Hypothalamus (tissue), 51 donors: Measurements from ENCODE around the gene PCDHGA12.
"Not testable (repeated sequence)": the region's sequence is repeated elsewhere in the genome, so short reads cannot be mapped to it uniquely, and the experiment has no call there.

Experiments used
- DNase-seq, 51 donors: peaks; one replicate each; lab custom pipeline; 2025; lab: John Stamatoyannopoulos, UW

PCDHGA12 gene

GRCh38 chr5:141430332-141431113, at the start of gene PCDHGA12:
PCDHGA12 (plus strand) TSS chr5:141430507; CDS start chr5:141430760, 253 bp downstream.
- DNase-seq: peak in 5 of 51 donors; percentile 3 to 23 (median 10)

GRCh38 chr5:141382469-141383294, 47.6 kb upstream of the PCDHGA12 start, which contains the start of gene PCDHGA7:
PCDHGA7 (plus strand) TSS chr5:141382742; CDS start chr5:141382900, 158 bp downstream.
- DNase-seq: no peak

- no peak for DNase-seq
Observed at GRCh38 chr5:141383345-141383744, 47.0 kb upstream of the PCDHGA12 start.

- no peak for DNase-seq
Observed at GRCh38 chr5:141384471-141385267, 45.6 kb upstream of the PCDHGA12 start.

- not testable (repeated sequence) for DNase-seq
Observed at GRCh38 chr5:141387557-141388311, 42.6 kb upstream of the PCDHGA12 start, which contains the start of gene PCDHGB4. PCDHGB4 (plus strand) TSS chr5:141387698; CDS start chr5:141387885, 187 bp downstream.

GRCh38 chr5:141388661-141389060, 41.6 kb upstream of the PCDHGA12 start:
- no peak for DNase-seq

- no peak for DNase-seq
Observed at GRCh38 chr5:141389153-141390042, 40.9 kb upstream of the PCDHGA12 start.

GRCh38 chr5:141392429-141393198, 37.7 kb upstream of the PCDHGA12 start, which contains the start of gene PCDHGA8:
PCDHGA8 (plus strand) TSS chr5:141392633; CDS start chr5:141392814, 181 bp downstream.
- DNase-seq: no peak

GRCh38 chr5:141393267-141393666, 37.0 kb upstream of the PCDHGA12 start:
- DNase-seq: no peak

- DNase-seq: not testable (repeated sequence)
Observed at GRCh38 chr5:141394401-141395187, 35.7 kb upstream of the PCDHGA12 start.

GRCh38 chr5:141397756-141398551, 32.4 kb upstream of the PCDHGA12 start, which contains the start of gene PCDHGB5:
PCDHGB5 (plus strand) TSS chr5:141397947; CDS start chr5:141398128, 181 bp downstream.
- DNase-seq: not testable (repeated sequence)

- DNase-seq: no peak
Observed at GRCh38 chr5:141398608-141399007, 31.7 kb upstream of the PCDHGA12 start.

- DNase-seq: no peak
Observed at GRCh38 chr5:141399555-141400258, 30.6 kb upstream of the PCDHGA12 start.

GRCh38 chr5:141402553-141403243, 27.6 kb upstream of the PCDHGA12 start, which contains the start of gene PCDHGA9:
PCDHGA9 (plus strand) TSS chr5:141402778; CDS start chr5:141402953, 175 bp downstream.
- DNase-seq: peak in 2 of 51 donors; percentile 12 to 19

- DNase-seq: no peak
Observed at GRCh38 chr5:141403387-141403786, 26.9 kb upstream of the PCDHGA12 start.
